HEK293 (cell line): ENCODE measurements around the gene VTN.

ENCODE experiments used
- CTCF ChIA-PET: fragments of 350-600 bp; formaldehyde crosslinking; extraction: SDS; loops from one replicate; lab custom pipeline; 2021; ENCODE audit warnings: antibody characterized with exemption; lab: Yijun Ruan, JAX
- POLR2A ChIA-PET: fragments of 300-600 bp; formaldehyde crosslinking; extraction: SDS; loops from one replicate; lab custom pipeline; 2020; ENCODE audit warnings: antibody characterized with exemption, inconsistent platforms; lab: Yijun Ruan, JAX
- H3K27ac ChIP-seq: fragments of 200-500 bp; sonication (Bioruptor generic); 2 replicates; pipeline ENCODE4 v1.5.1; 2014; ENCODE audit warnings: low read depth, low read length, control low read depth, inconsistent platforms; ENCODE audit errors: extremely low read depth
- H3K36me3 ChIP-seq, 2 experiments: fragments of 200-500 bp in 1 of 2; sonication (Bioruptor generic) in 1 of 2; 1 replicate in 1 of 2; 2 replicates in 1 of 2; pipeline ENCODE4 v1.5.1; 2014 to 2017; ENCODE audit warnings: inconsistent platforms in 2 of 2, low read length in 2 of 2; ENCODE audit not compliant: control insufficient read depth in 2 of 2, insufficient read depth in 1 of 2
- H3K4me1 ChIP-seq: fragments of 200-500 bp; sonication (Bioruptor generic); 2 replicates; pipeline ENCODE4 v1.5.1; 2014; ENCODE audit warnings: mild to moderate bottlenecking, low read length, inconsistent platforms; ENCODE audit not compliant: control insufficient read depth, insufficient read depth
- H3K4me3 ChIP-seq: 2 replicates; pipeline ENCODE4 v1.5.1; 2011; ENCODE audit warnings: low read depth, mild to moderate bottlenecking, control low read depth, low read length, moderate library complexity
- H3K9me3 ChIP-seq: fragments of 200-500 bp; sonication (Bioruptor generic); 2 replicates; pipeline ENCODE4 v1.5.1; 2014; ENCODE audit warnings: low read depth, low read length, inconsistent platforms; ENCODE audit not compliant: control insufficient read depth, insufficient read depth
- FEZF1 ChIP-seq: fragments of 450-650 bp; formaldehyde crosslinking; IDR thresholded peaks from 2 replicates; pipeline ENCODE4 v1.5.1; 2016; ENCODE audit warnings: missing biosample characterization, missing genetic modification characterization
- SP7 ChIP-seq: fragments of 450-650 bp; formaldehyde crosslinking; IDR thresholded peaks from 2 replicates; pipeline ENCODE4 v1.5.1; 2016; ENCODE audit warnings: missing biosample characterization, missing genetic modification characterization
- TRIM28 ChIP-seq: IDR thresholded peaks from 2 replicates; pipeline ENCODE4 v1.6.1; 2011; ENCODE audit warnings: low read length, control low read depth, borderline replicate concordance
- YY2 ChIP-seq: fragments of 450-650 bp; formaldehyde crosslinking; IDR thresholded peaks from 2 replicates; pipeline ENCODE4 v1.5.1; 2016; ENCODE audit warnings: missing biosample characterization, missing genetic modification characterization
- ZBTB10 ChIP-seq: fragments of 450-650 bp; formaldehyde crosslinking; IDR thresholded peaks from 2 replicates; pipeline ENCODE4 v1.5.1; 2016; ENCODE audit warnings: missing biosample characterization, missing genetic modification characterization
- ZBTB26 ChIP-seq: fragments of 450-650 bp; formaldehyde crosslinking; optimal IDR thresholded peaks from 2 replicates; pipeline ENCODE3; 2016; ENCODE audit warnings: missing biosample characterization, mild to moderate bottlenecking, missing genetic modification characterization
- ZBTB48 ChIP-seq: fragments of 450-650 bp; formaldehyde crosslinking; IDR thresholded peaks from 2 replicates; pipeline ENCODE4 v1.5.1; 2016; ENCODE audit warnings: missing biosample characterization, missing genetic modification characterization
- ZBTB7A ChIP-seq: fragments of 450-650 bp; formaldehyde crosslinking; IDR thresholded peaks from 2 replicates; pipeline ENCODE4 v1.5.1; 2016; ENCODE audit warnings: low read depth, missing biosample characterization, missing genetic modification characterization
- ZIC2 ChIP-seq: fragments of 450-650 bp; formaldehyde crosslinking; IDR thresholded peaks from 2 replicates; pipeline ENCODE4 v1.5.1; 2016; ENCODE audit warnings: missing biosample characterization, missing genetic modification characterization
- ZNF184 ChIP-seq: fragments of 450-650 bp; IDR thresholded peaks from 2 replicates; pipeline ENCODE4 v1.5.1; 2018; ENCODE audit warnings: missing biosample characterization, mild to moderate bottlenecking, missing genetic modification characterization
- ZNF2 ChIP-seq: fragments of 450-650 bp; formaldehyde crosslinking; IDR thresholded peaks from 2 replicates; pipeline ENCODE4 v1.5.1; 2016; ENCODE audit warnings: missing biosample characterization, missing genetic modification characterization
- ZNF24 ChIP-seq: fragments of 450-650 bp; formaldehyde crosslinking; IDR thresholded peaks from 2 replicates; pipeline ENCODE4 v1.5.1; 2016; ENCODE audit warnings: missing biosample characterization, missing genetic modification characterization
- ZNF280C ChIP-seq: fragments of 450-650 bp; formaldehyde crosslinking; IDR thresholded peaks from 2 replicates; pipeline ENCODE4 v1.5.1; 2016; ENCODE audit warnings: missing biosample characterization, missing genetic modification characterization
- ZNF280D ChIP-seq: fragments of 450-650 bp; formaldehyde crosslinking; IDR thresholded peaks from 2 replicates; pipeline ENCODE4 v1.5.1; 2016; ENCODE audit warnings: missing biosample characterization, missing genetic modification characterization
- ZNF335 ChIP-seq: fragments of 450-650 bp; formaldehyde crosslinking; conservative IDR thresholded peaks from 2 replicates; pipeline ENCODE4 v1.5.1; 2016; ENCODE audit warnings: missing biosample characterization, missing genetic modification characterization
- ZNF473 ChIP-seq: fragments of 450-650 bp; formaldehyde crosslinking; IDR thresholded peaks from 2 replicates; pipeline ENCODE4 v1.5.1; 2017; ENCODE audit warnings: missing biosample characterization, missing genetic modification characterization
- ZNF48 ChIP-seq: fragments of 450-650 bp; formaldehyde crosslinking; IDR thresholded peaks from 2 replicates; pipeline ENCODE4 v1.5.1; 2016; ENCODE audit warnings: missing biosample characterization, missing genetic modification characterization
- ZNF514 ChIP-seq: fragments of 450-650 bp; formaldehyde crosslinking; IDR thresholded peaks from 2 replicates; pipeline ENCODE4 v1.5.1; 2016; ENCODE audit warnings: missing biosample characterization, missing genetic modification characterization
- ZNF560 ChIP-seq: fragments of 450-650 bp; formaldehyde crosslinking; IDR thresholded peaks from 2 replicates; pipeline ENCODE4 v1.5.1; 2017; ENCODE audit warnings: missing biosample characterization, missing genetic modification characterization, borderline replicate concordance
- ZNF561 ChIP-seq: fragments of 450-650 bp; IDR thresholded peaks from 2 replicates; pipeline ENCODE4 v1.5.1; 2018; ENCODE audit warnings: missing biosample characterization, missing genetic modification characterization, borderline replicate concordance
- ZNF621 ChIP-seq: fragments of 450-650 bp; formaldehyde crosslinking; IDR thresholded peaks from 2 replicates; pipeline ENCODE4 v1.5.1; 2017; ENCODE audit warnings: missing biosample characterization, missing genetic modification characterization
- ZNF707 ChIP-seq: fragments of 450-650 bp; formaldehyde crosslinking; IDR thresholded peaks from 2 replicates; pipeline ENCODE4 v1.5.1; 2016; ENCODE audit warnings: missing biosample characterization, missing genetic modification characterization
- ZNF747 ChIP-seq: fragments of 450-650 bp; formaldehyde crosslinking; IDR thresholded peaks from 2 replicates; pipeline ENCODE4 v1.5.1; 2016; ENCODE audit warnings: missing biosample characterization, missing genetic modification characterization
- ZNF791 ChIP-seq: fragments of 450-650 bp; formaldehyde crosslinking; IDR thresholded peaks from 2 replicates; pipeline ENCODE4 v1.5.1; 2016; ENCODE audit warnings: missing biosample characterization, missing genetic modification characterization
- ZNF830 ChIP-seq: fragments of 450-650 bp; IDR thresholded peaks from 2 replicates; pipeline ENCODE4 v1.5.0; 2018; ENCODE audit warnings: missing biosample characterization, missing genetic modification characterization, low read depth, mild to moderate bottlenecking, moderate library complexity
- ZNF837 ChIP-seq: fragments of 450-650 bp; formaldehyde crosslinking; IDR thresholded peaks from 2 replicates; pipeline ENCODE4 v1.5.1; 2016; ENCODE audit warnings: missing biosample characterization, missing genetic modification characterization
- ZSCAN16 ChIP-seq: fragments of 450-650 bp; formaldehyde crosslinking; IDR thresholded peaks from 2 replicates; pipeline ENCODE4 v1.5.1; 2016; ENCODE audit warnings: missing biosample characterization, missing genetic modification characterization

VTN gene

GRCh38 chr17:28388106-28388505, 18.0 kb upstream of the VTN start:
- H3K9me3 ChIP-seq, result no peaks in the 10 kb centered on the region
- H3K27ac ChIP-seq, result no peak overlapping the region
- CTCF ChIA-PET, result interaction anchor here (0.7 kb wide), 1 partner anchor 736 kb away, joined by 3 read pairs; no protein-coding TSS in a partner anchor
- H3K4me3 ChIP-seq, result no peak overlapping the region
- TF ChIP-seq ZNF747, result no peak
- TF ChIP-seq ZNF707 (tag by site-specific recombination), result no peak
- no peak for TF ChIP-seq YY2 (tag by site-specific recombination)
- TF ChIP-seq ZBTB7A (tag by site-specific recombination), result no peak
- no peak for TF ChIP-seq ZNF621
- no peak for TF ChIP-seq ZNF2 (tag by site-specific recombination)
- TF ChIP-seq ZNF280C (tag by site-specific recombination), result no peak
- no peak for TF ChIP-seq ZNF560
- no peak for TF ChIP-seq ZNF837 (tag by site-specific recombination)
- TF ChIP-seq ZNF514 (tag by site-specific recombination), result no peak
- no peak for TF ChIP-seq ZNF335
- TF ChIP-seq ZIC2 (tag by site-specific recombination), result no peak
- TF ChIP-seq ZNF184 (tag by site-specific recombination), result no peak
- no peak for TF ChIP-seq ZNF48 (tag by site-specific recombination)
- no peak for TF ChIP-seq ZNF280D (tag by site-specific recombination)
- no peak for TF ChIP-seq FEZF1 (tag by site-specific recombination)
- TF ChIP-seq, all 188 proteins: peak for 0
- Histone ChIP-seq H3K4me1 (no peaks in the 10 kb centered on the region), H3K36me3 (peaks cover 55 to 68% of the 10 kb centered on the region in 2 experiments)
- POLR2A ChIA-PET, result interaction anchor here (0.7 kb wide), 1 partner anchor 20 kb away, joined by 5 read pairs; no protein-coding TSS in a partner anchor

- Histone ChIP-seq H3K36me3 (peaks cover 40 to 67% of the 10 kb centered on the region in 2 experiments), H3K9me3 (no peaks in the 10 kb centered on the region), H3K4me3 (no peak overlapping the region), H3K27ac (no peak overlapping the region), H3K4me1 (no peaks in the 10 kb centered on the region)
- POLR2A ChIA-PET, result interaction anchor here (1.3 kb wide), 1 partner anchor 29 kb away, joined by 3 read pairs; the partner anchor contains the start of gene POLDIP2
- CTCF ChIA-PET, result interaction anchor here (2.2 kb wide), 1 partner anchor 31 kb away, joined by 11 read pairs; no protein-coding TSS in a partner anchor
- TF ChIP-seq ZNF830 (tag by site-specific recombination) (no peak), ZSCAN16 (tag by site-specific recombination) (no peak), SP7 (no peak), ZNF24 (no peak), ZBTB48 (tag by site-specific recombination) (no peak), TRIM28 (no peak), ZNF473 (no peak), ZNF561 (tag by site-specific recombination) (no peak), ZBTB10 (no peak), ZBTB26 (tag by site-specific recombination) (no peak), ZNF791 (tag by site-specific recombination) (no peak)
Measured at GRCh38 chr17:28386391-28386790, 16.3 kb upstream of the VTN start.
